Middle frontal gyrus (tissue), 1 donor: ENCODE results near the gene ENAH.
"Not testable (repeated sequence)": the region's sequence is repeated elsewhere in the genome, so short reads cannot be mapped to it uniquely, and the experiment has no call there.

ENCODE experiments used
- DNase-seq: peaks from one replicate; pipeline ENCODE4 v3.0.0-alpha.2; 2015; ENCODE audit warnings: low spot score; ENCODE audit errors: extremely low spot score

ENAH gene

GRCh38 chr1:225650179-225650578, 2.7 kb downstream of the ENAH start:
- DNase-seq = no peak

GRCh38 chr1:225645194-225645895, 7.6 kb downstream of the ENAH start:
- no peak for DNase-seq

- DNase-seq = no peak
Measured at GRCh38 chr1:225644666-225645065, 8.3 kb downstream of the ENAH start.

- DNase-seq = no peak
Measured at GRCh38 chr1:225642177-225642576, 10.7 kb downstream of the ENAH start.

- no peak for DNase-seq
Measured at GRCh38 chr1:225638853-225639252, 14.1 kb downstream of the ENAH start.

GRCh38 chr1:225637651-225638199, 15.2 kb downstream of the ENAH start:
- DNase-seq = no peak

- DNase-seq = not testable (repeated sequence)
Measured at GRCh38 chr1:225636992-225637391, 15.9 kb downstream of the ENAH start.

- no peak for DNase-seq
Measured at GRCh38 chr1:225635649-225636048, 17.3 kb downstream of the ENAH start.

GRCh38 chr1:225632836-225633235, 20.1 kb downstream of the ENAH start:
- DNase-seq = not testable (repeated sequence)

GRCh38 chr1:225631021-225631663, 21.8 kb downstream of the ENAH start:
- no peak for DNase-seq

GRCh38 chr1:225629483-225629882, 23.4 kb downstream of the ENAH start:
- no peak for DNase-seq

- not testable (repeated sequence) for DNase-seq
Measured at GRCh38 chr1:225628794-225629193, 24.1 kb downstream of the ENAH start.

- no peak for DNase-seq
Measured at GRCh38 chr1:225627304-225627947, 25.5 kb downstream of the ENAH start.

GRCh38 chr1:225626698-225627097, 26.2 kb downstream of the ENAH start:
- DNase-seq = no peak

GRCh38 chr1:225617956-225618355, 35.0 kb downstream of the ENAH start:
- no peak for DNase-seq

- no peak for DNase-seq
Measured at GRCh38 chr1:225617479-225617878, 35.4 kb downstream of the ENAH start.

- not testable (repeated sequence) for DNase-seq
Measured at GRCh38 chr1:225615403-225615790, 37.5 kb downstream of the ENAH start.

- DNase-seq = no peak
Measured at GRCh38 chr1:225613006-225613405, 39.9 kb downstream of the ENAH start.

- DNase-seq = no peak
Measured at GRCh38 chr1:225612287-225612686, 40.6 kb downstream of the ENAH start.

GRCh38 chr1:225611537-225612223, 41.2 kb downstream of the ENAH start:
- no peak for DNase-seq

GRCh38 chr1:225610539-225610938, 42.4 kb downstream of the ENAH start:
- no peak for DNase-seq
